ENCODE measurements around the gene EEPD1.
"Not testable (repeated sequence)": the region's sequence is repeated elsewhere in the genome, so short reads cannot be mapped to it uniquely, and the experiment has no call there.

The EEPD1 gene

GRCh38 chr7:36316319-36316718 is 163.3 kb downstream of the EEPD1 start:
- H3K9ac ChIP-seq = no peak overlapping the region
- no peak overlapping the region for H3K4me3 ChIP-seq
- H3K9me3 ChIP-seq (replicated peaks in 1 of 11) = peaks cover 3 to 6% (median 5%) of the 10 kb centered on the region in 11 experiments; a peak in 21 of 22 replicates
- H3K4me2 ChIP-seq = 0 out of 22 replicates have a peak overlapping the region, but pooled peaks of 2 of the 11 experiments have one; percentile 19 to 42
- H3K36me3 ChIP-seq = no peaks in the 10 kb centered on the region
- TF ChIP-seq Cebpa-rat (IDR thresholded peaks at IDR 0.05) = no peak
- H3K27ac ChIP-seq = no peak overlapping the region
- H3K4me1 ChIP-seq = peaks cover 10 to 13% (median 11%) of the 10 kb centered on the region in 10 experiments
- H4K20me1 ChIP-seq = no peaks in the 10 kb centered on the region
- no peaks in the 10 kb centered on the region for H3K27me3 ChIP-seq

DNA sequence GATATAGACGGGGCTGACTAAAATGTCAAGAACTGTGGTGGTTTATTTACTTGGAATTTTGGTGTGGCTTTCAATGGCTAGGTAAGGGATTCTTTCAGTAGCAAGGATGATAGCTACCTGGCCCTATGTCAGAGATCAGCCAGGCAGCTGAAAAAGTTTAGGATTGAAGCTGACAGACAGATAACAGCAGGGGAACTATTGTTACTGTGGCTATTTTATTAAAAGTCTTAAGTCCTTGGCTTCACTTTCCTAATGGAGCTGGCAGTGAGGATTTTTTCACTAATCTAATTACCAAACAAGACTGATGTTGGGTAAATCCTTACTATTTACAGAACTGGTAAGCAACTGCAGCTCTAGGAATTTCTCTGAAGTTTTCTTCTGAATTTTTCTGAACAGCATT is 164.2 kb downstream of the EEPD1 start:
- Histone ChIP-seq H3K4me1 (peaks cover 10 to 13% (median 11%) of the 10 kb centered on the region in 10 experiments), H3K4me3 (no peak overlapping the region), H3K36me3 (no peaks in the 10 kb centered on the region), H3K27me3 (no peaks in the 10 kb centered on the region), H4K20me1 (no peaks in the 10 kb centered on the region), H3K9me3 (replicated peaks in 1 of 11) (peaks cover 10 to 15% (median 13%) of the 10 kb centered on the region in 11 experiments; a peak in 21 of 22 replicates), H3K9ac (peak overlapping the region in 1 of 11 experiments; percentile 4; a peak in 1 of 22 replicates), H3K27ac (no peak overlapping the region), H3K4me2 (no peak overlapping the region)
- TF ChIP-seq Cebpa-rat (IDR thresholded peaks at IDR 0.05) = no peak

DNA sequence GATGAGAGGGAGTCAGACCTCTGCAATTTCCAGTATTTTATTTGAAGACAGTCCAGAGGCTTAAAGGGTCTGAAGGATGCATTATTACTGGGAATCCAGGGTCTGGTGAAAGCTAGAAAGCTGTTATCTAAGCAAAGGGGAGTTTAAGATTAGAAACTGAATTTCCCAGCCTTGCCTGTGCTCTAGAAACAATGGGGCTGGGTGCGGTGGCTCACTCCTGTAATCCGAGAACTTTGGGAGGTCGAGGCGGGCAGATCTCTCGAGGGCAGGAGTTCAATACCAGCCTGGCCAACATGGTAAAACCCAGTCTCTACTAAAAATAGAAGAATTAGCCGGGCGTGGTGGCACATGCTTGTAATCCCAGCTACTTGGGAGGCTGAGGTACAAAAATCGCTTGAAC is 165.1 kb downstream of the EEPD1 start:
- Histone ChIP-seq H3K36me3 (no peaks in the 10 kb centered on the region), H3K4me3 (no peak overlapping the region), H3K27ac (peak overlapping the region in 1 of 11 experiments; percentile 21; a peak in 1 of 22 replicates), H3K9me3 (replicated peaks in 1 of 11) (peaks cover 10 to 16% (median 13%) of the 10 kb centered on the region in 11 experiments; a peak in 21 of 22 replicates), H4K20me1 (no peaks in the 10 kb centered on the region), H3K4me1 (peaks cover 10 to 13% (median 11%) of the 10 kb centered on the region in 10 experiments), H3K27me3 (no peaks in the 10 kb centered on the region), H3K4me2 (no peak overlapping the region), H3K9ac (peak overlapping the region in 4 of 11 experiments; percentile 5 to 18 (median 10); a peak in 1 of 22 replicates)
- TF ChIP-seq Cebpa-rat (IDR thresholded peaks at IDR 0.05) = no peak

DNA sequence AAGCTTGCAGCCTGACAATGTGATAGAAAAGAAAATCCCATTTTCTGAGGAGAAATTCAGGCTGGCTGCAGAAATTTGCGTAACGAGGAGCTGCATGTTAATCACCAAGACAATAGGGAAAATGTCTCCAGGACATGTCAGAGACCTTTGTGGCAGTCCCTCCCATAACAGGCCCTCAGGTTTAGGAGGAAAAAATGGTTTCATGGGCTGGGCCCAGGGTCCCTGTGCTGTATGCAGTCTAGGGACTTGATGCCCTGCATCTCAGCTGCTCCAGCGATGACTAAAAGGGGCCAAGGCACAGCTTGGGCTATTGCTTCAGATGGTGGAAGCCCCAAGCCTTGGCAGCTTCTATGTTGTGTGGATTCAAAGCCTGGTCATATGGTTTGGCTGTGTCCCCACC is 168.2 kb downstream of the EEPD1 start:
- not testable (repeated sequence) for H4K20me1 ChIP-seq, H3K27me3 ChIP-seq

DNA sequence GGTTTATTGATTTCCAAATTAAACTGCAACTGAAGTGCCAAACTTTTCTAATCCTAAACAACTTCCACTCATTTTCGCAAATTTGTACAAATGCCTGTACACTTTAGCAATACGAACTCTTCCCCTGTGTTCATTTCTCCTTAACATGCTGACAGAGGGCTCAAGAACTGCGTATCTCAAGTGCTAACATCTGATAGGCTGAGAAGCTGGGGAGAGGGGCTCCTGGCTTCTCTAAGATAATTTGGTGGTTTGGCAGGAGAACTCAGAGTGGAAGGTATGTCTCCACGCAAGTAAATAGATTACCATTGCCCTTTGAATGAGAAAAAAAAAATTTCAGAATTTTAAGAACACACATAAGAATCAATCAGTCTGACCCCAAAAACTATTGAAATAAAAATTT is 183.3 kb downstream of the EEPD1 start:
- TF ChIP-seq Cebpa-rat (IDR thresholded peaks at IDR 0.05) = no peak
- H3K27me3 ChIP-seq = no peaks in the 10 kb centered on the region

More for the DNA sequence above, 168.2 kb downstream of the EEPD1 start:
- H3K4me3 ChIP-seq, H3K36me3 ChIP-seq, H3K4me1 ChIP-seq, H3K27ac ChIP-seq, H3K9ac ChIP-seq, H3K4me2 ChIP-seq: not testable (repeated sequence)
- H3K9me3 ChIP-seq (replicated peaks in 1 of 11) = peaks cover 10 to 16% (median 13%) of the 10 kb centered on the region in 11 experiments; a peak in 21 of 22 replicates

DNA sequence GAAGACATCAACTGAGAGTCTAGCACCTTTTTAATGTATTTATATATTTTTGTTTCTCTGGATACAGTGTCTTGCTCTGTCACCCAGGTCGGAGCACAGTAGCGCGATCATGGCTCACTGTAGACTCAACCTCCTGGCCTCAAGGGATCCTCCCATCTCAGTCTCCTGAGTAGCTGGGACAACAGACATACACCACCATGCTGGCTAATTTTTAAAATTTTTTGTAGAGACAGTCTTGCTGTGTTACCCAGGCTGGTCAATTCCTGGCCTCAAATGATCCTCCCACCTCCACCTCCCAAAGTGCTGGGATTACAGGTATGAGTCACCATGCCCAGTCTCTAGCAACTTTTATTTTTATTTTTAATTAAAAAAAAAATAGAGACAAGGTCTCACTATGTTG is 185.2 kb downstream of the EEPD1 start:
- Histone ChIP-seq H3K4me1 (no peaks in the 10 kb centered on the region), H4K20me1 (no peaks in the 10 kb centered on the region), H3K4me2 (no peak overlapping the region), H3K36me3 (no peaks in the 10 kb centered on the region), H3K9ac (no peak overlapping the region), H3K9me3 (replicated peaks in 1 of 11) (no peaks in the 10 kb centered on the region), H3K27ac (no peak overlapping the region), H3K4me3 (no peak overlapping the region), H3K27me3 (no peaks in the 10 kb centered on the region)
- no peak for TF ChIP-seq Cebpa-rat (IDR thresholded peaks at IDR 0.05)

More for the DNA sequence above, 183.3 kb downstream of the EEPD1 start:
- Histone ChIP-seq H4K20me1 (no peaks in the 10 kb centered on the region), H3K27ac (no peak overlapping the region), H3K4me2 (no peak overlapping the region), H3K4me1 (no peaks in the 10 kb centered on the region), H3K4me3 (no peak overlapping the region), H3K36me3 (no peaks in the 10 kb centered on the region), H3K9ac (no peak overlapping the region), H3K9me3 (replicated peaks in 1 of 11) (peaks cover 0 to 6% (median 0%) of the 10 kb centered on the region in 11 experiments; a peak in 1 of 22 replicates)

DNA sequence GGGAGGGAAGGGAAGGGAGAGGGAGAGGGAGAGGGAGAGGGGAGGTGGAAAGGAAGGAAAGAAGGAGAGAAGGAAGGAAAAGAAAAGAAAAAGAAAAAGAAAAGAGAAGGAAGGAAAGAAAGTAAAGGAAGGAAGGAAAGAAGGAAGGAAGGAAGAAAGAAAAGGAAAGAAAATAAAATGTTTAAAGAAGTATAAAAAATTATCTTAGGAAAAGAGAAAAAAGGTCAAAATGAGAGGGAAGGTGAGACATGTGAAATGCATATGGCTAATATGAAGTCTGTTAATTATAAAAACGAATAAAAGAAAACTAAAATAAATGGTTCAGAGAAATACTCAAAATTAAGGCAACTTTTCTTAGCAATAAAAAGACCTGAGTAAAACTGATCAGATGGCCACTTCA is 190.5 kb downstream of the EEPD1 start:
- no peak overlapping the region for H3K4me3 ChIP-seq
- no peaks in the 10 kb centered on the region for H3K27me3 ChIP-seq
- no peak for TF ChIP-seq Cebpa-rat (IDR thresholded peaks at IDR 0.05)
- no peaks in the 10 kb centered on the region for H3K36me3 ChIP-seq
- no peaks in the 10 kb centered on the region for H4K20me1 ChIP-seq
- no peak overlapping the region for H3K27ac ChIP-seq
- peaks cover 0 to 7% (median 0%) of the 10 kb centered on the region in 11 experiments; a peak in 1 of 22 replicates for H3K9me3 ChIP-seq (replicated peaks in 1 of 11)
- no peak overlapping the region for H3K9ac ChIP-seq
- H3K4me2 ChIP-seq = no peak overlapping the region
- H3K4me1 ChIP-seq = peaks cover 0 to 8% (median 5%) of the 10 kb centered on the region in 10 experiments; a peak in 8 of 20 replicates

- H3K27ac ChIP-seq = no peak overlapping the region
- H3K27me3 ChIP-seq = no peaks in the 10 kb centered on the region
- H3K9ac ChIP-seq = no peak overlapping the region
- no peaks in the 10 kb centered on the region for H3K36me3 ChIP-seq
- H3K4me2 ChIP-seq = peak overlapping the region in 6 of 11 experiments; percentile 10 to 53 (median 12); a peak in 9 of 22 replicates
- TF ChIP-seq Cebpa-rat (IDR thresholded peaks at IDR 0.05) = no peak
- H3K4me3 ChIP-seq = no peak overlapping the region
- no peaks in the 10 kb centered on the region for H4K20me1 ChIP-seq
- peaks cover 0 to 7% (median 0%) of the 10 kb centered on the region in 11 experiments; a peak in 1 of 22 replicates for H3K9me3 ChIP-seq (replicated peaks in 1 of 11)
- H3K4me1 ChIP-seq = peaks cover 0 to 8% (median 5%) of the 10 kb centered on the region in 10 experiments; a peak in 8 of 20 replicates
These were observed 191.6 kb downstream of the EEPD1 start for GRCh38 chr7:36344622-36345021.

DNA sequence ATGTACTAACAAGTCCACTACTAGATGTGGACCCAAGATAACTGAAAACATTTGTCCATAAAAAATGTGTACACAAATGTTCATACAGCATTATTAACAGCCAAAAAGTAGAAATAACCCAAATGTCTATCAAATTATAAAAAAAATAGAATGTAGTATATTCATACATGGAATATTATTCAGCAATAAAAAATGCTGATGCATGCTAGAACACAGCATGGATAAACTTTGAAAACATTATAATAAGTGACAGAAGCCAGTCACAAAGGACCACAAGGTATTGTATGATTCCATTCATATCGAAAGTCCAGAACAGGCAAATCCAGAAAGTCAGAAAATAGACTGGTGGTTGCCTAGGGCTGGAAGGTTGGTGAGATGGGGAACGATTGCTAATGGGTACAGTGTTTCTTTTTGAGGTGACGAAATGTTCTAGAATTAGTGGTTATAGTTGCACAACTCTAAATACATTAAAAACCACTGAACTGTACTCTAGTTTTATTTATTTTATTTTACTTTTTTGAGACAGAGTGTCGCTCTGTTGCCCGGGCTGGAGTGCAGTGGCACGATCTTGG is 193.3 kb downstream of the EEPD1 start:
- H3K9me3 ChIP-seq (replicated peaks in 1 of 11) = peaks cover 0 to 7% (median 0%) of the 10 kb centered on the region in 11 experiments; a peak in 1 of 22 replicates
- no peaks in the 10 kb centered on the region for H3K27me3 ChIP-seq
- no peaks in the 10 kb centered on the region for H3K36me3 ChIP-seq
- no peaks in the 10 kb centered on the region for H4K20me1 ChIP-seq
- TF ChIP-seq Cebpa-rat (IDR thresholded peaks at IDR 0.05) = no peak
- H3K4me1 ChIP-seq = peaks cover 0 to 8% (median 5%) of the 10 kb centered on the region in 10 experiments; a peak in 8 of 20 replicates
- no peak overlapping the region for H3K9ac ChIP-seq
- no peak overlapping the region for H3K4me3 ChIP-seq
- no peak overlapping the region for H3K4me2 ChIP-seq
- no peak overlapping the region for H3K27ac ChIP-seq

GRCh38 chr7:36348256-36348655 is 195.2 kb downstream of the EEPD1 start:
- Histone ChIP-seq H3K27ac (no peak overlapping the region), H3K27me3 (no peaks in the 10 kb centered on the region), H3K9ac (no peak overlapping the region), H3K4me2 (no peak overlapping the region), H3K9me3 (replicated peaks in 1 of 11) (peaks cover 0 to 7% (median 0%) of the 10 kb centered on the region in 11 experiments; a peak in 1 of 22 replicates), H3K4me3 (no peak overlapping the region), H3K4me1 (peaks cover 0 to 8% (median 5%) of the 10 kb centered on the region in 10 experiments; a peak in 8 of 20 replicates), H3K36me3 (no peaks in the 10 kb centered on the region), H4K20me1 (no peaks in the 10 kb centered on the region)
- TF ChIP-seq Cebpa-rat (IDR thresholded peaks at IDR 0.05) = no peak
